Astrocyte (in vitro differentiated cells and primary cell): ENCODE measurements around the gene ZNF22. TPM values are rescaled to one million over a fixed set of nuclear protein-coding genes. Genes with fewer than 3 reads are reported as not detected.
A peak's percentile ranks its signal among the peaks of the same experiment; 100 is the strongest.

Experiments
- DNase-seq: peaks from one replicate; pipeline ENCODE4 v3.0.0-alpha.2; 2010; ENCODE audit warnings: low read depth
- FAIRE-seq: peaks from 2 replicates; lab custom pipeline; 2011; peaks lifted over from hg19 to GRCh38; lab: Jason Lieb, UNC
- H2AFZ ChIP-seq: 2 replicates; pipeline ENCODE4 v1.6.0; 2012; ENCODE audit warnings: low read depth, low read length, inconsistent platforms
- H3K27ac ChIP-seq: 2 replicates; pipeline ENCODE4 v1.5.1; 2011; ENCODE audit warnings: low read depth, low read length, inconsistent platforms
- H3K27me3 ChIP-seq: 2 replicates; pipeline ENCODE4 v1.6.0; 2011; ENCODE audit warnings: low read length, inconsistent platforms; ENCODE audit not compliant: insufficient read depth
- H3K36me3 ChIP-seq: 2 replicates; pipeline ENCODE4 v1.5.1; 2011; ENCODE audit warnings: low read length, inconsistent platforms; ENCODE audit not compliant: insufficient read depth
- H3K4me1 ChIP-seq: 2 replicates; pipeline ENCODE4 v1.5.1; 2011; ENCODE audit warnings: low read length, inconsistent platforms; ENCODE audit not compliant: insufficient read depth
- H3K4me2 ChIP-seq: 2 replicates; pipeline ENCODE4 v1.6.0; 2012; ENCODE audit warnings: low read length, inconsistent platforms
- H3K4me3 ChIP-seq: 2 replicates; pipeline ENCODE4 v1.5.1; 2011; ENCODE audit warnings: low read depth, mild to moderate bottlenecking, low read length, inconsistent platforms; ENCODE audit not compliant: insufficient read depth
- H3K79me2 ChIP-seq: 2 replicates; pipeline ENCODE4 v1.6.0; 2012; ENCODE audit warnings: mild to moderate bottlenecking, low read length, inconsistent platforms; ENCODE audit not compliant: insufficient read depth
- H3K9ac ChIP-seq: 2 replicates; pipeline ENCODE4 v1.6.0; 2012; ENCODE audit warnings: mild to moderate bottlenecking, low read length, inconsistent platforms
- H3K9me3 ChIP-seq: 2 replicates; pipeline ENCODE4 v1.5.1; 2012; ENCODE audit warnings: low read depth, mild to moderate bottlenecking, low read length, inconsistent platforms; ENCODE audit not compliant: insufficient read depth
- H4K20me1 ChIP-seq: 2 replicates; pipeline ENCODE4 v1.6.0; 2012; ENCODE audit warnings: low read length, inconsistent platforms; ENCODE audit not compliant: insufficient read depth
- H3K27ac Mint-ChIP-seq: one replicate; pipeline ENCODE4 v1.8.0; 2021; ENCODE audit warnings: mild to moderate bottlenecking, mixed read lengths; ENCODE audit not compliant: unreplicated experiment
- H3K27me3 Mint-ChIP-seq: one replicate; pipeline ENCODE4 v1.8.0; 2021; ENCODE audit warnings: low read depth, mixed read lengths; ENCODE audit not compliant: unreplicated experiment
- H3K36me3 Mint-ChIP-seq: one replicate; pipeline ENCODE4 v1.8.0; 2021; ENCODE audit warnings: low read depth, mixed read lengths; ENCODE audit not compliant: unreplicated experiment
- H3K4me1 Mint-ChIP-seq: one replicate; pipeline ENCODE4 v1.8.0; 2021; ENCODE audit warnings: low read depth, mixed read lengths; ENCODE audit not compliant: unreplicated experiment
- H3K4me3 Mint-ChIP-seq: one replicate; pipeline ENCODE4 v1.8.0; 2021; ENCODE audit warnings: mild to moderate bottlenecking, moderate library complexity, mixed read lengths; ENCODE audit not compliant: unreplicated experiment
- H3K9me3 Mint-ChIP-seq: one replicate; pipeline ENCODE4 v1.8.0; 2021; ENCODE audit warnings: mild to moderate bottlenecking, mixed read lengths; ENCODE audit not compliant: unreplicated experiment
- EZH2 ChIP-seq: IDR thresholded peaks from 2 replicates; pipeline ENCODE4 v1.6.1; 2012; ENCODE audit warnings: mild to moderate bottlenecking, low read length, inconsistent platforms; ENCODE audit not compliant: insufficient read depth
- total RNA-seq: library from RNA; stranded (reverse); gene quantifications from 2 replicates; pipeline ENCODE4 v1.2.1, GENCODE V29; 2021
- TF ChIP-seq, protein P1 (sequence below): IDR thresholded peaks from 2 replicates; pipeline ENCODE4 v1.5.1; 2011; ENCODE audit warnings: low read depth, mild to moderate bottlenecking, inconsistent platforms, low read length, moderate library complexity; ENCODE audit not compliant: insufficient read depth

The ZNF22 gene
- total RNA-seq, 1 donor from 2014 or later = 12.0 TPM

DNA sequence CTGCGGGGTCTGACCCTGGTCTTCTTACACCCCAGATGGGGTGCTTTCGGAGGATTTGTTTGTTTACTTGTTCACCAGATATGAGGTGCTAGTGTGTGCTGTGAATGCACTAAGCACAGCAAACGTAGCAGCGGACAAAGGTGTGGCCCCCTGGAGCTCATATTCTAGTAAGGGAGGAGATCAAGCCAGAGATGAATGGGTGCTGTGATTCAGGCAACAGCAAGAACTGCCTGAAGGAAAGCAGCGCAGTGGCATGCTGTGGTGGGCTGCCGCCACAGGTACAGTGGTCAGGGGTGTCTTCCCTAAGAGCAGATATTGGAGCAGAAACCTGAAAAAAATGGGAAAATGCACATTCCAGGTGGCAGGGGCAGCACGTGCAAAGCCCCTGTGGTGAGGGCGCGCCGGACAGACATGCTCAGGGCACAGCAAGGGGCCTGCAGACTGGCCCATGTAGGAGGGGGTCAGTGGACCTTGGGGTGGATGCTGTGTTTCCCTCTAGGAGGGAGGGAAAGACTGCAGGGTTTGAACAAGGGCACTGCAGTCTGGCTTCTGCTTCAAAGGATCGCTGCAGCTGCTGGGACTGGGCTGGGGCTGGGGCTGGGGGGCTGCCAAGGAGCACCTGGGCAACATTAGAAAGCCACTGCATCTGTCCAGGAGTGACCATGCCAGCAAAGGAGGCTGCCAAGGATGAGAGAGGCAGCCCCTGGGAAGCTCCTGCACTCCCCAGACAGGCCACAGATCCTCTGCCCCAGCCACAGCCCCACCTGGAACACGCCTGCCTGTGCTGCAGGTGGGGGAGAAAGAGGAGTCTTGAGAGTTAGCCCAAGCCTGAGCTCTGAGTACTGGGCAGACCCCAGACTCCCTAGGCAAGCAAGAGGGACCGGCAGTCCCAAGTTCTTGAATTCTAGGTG is 21.2 kb upstream of the ZNF22 start:
- Histone ChIP-seq H4K20me1 (no peaks in the 10 kb centered on the region), H3K4me1 (peaks cover 65% of the 10 kb centered on the region), H3K27ac (peak overlapping the region; percentile 90), H2AFZ (peak overlapping the region; percentile 79), H3K4me3 (no peak overlapping the region), H3K27me3 (no peaks in the 10 kb centered on the region), H3K4me2 (peak overlapping the region; percentile 85), H3K9ac (peak overlapping the region; percentile 62), H3K9me3 (no peaks in the 10 kb centered on the region), H3K36me3 (no peaks in the 10 kb centered on the region), H3K79me2 (no peaks in the 10 kb centered on the region)
- no peak for TF ChIP-seq EZH2
- TF ChIP-seq, protein P1, sequence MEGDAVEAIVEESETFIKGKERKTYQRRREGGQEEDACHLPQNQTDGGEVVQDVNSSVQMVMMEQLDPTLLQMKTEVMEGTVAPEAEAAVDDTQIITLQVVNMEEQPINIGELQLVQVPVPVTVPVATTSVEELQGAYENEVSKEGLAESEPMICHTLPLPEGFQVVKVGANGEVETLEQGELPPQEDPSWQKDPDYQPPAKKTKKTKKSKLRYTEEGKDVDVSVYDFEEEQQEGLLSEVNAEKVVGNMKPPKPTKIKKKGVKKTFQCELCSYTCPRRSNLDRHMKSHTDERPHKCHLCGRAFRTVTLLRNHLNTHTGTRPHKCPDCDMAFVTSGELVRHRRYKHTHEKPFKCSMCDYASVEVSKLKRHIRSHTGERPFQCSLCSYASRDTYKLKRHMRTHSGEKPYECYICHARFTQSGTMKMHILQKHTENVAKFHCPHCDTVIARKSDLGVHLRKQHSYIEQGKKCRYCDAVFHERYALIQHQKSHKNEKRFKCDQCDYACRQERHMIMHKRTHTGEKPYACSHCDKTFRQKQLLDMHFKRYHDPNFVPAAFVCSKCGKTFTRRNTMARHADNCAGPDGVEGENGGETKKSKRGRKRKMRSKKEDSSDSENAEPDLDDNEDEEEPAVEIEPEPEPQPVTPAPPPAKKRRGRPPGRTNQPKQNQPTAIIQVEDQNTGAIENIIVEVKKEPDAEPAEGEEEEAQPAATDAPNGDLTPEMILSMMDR = no peak
- peaks cover 2% of the 10 kb centered on the region for H3K9me3 Mint-ChIP-seq
- DNase-seq (no peak), FAIRE-seq (no peak)
- no peak overlapping the region for H3K4me3 Mint-ChIP-seq
- peaks cover under 1% of the 10 kb centered on the region for H3K36me3 Mint-ChIP-seq
- H3K27ac Mint-ChIP-seq = peak overlapping the region; percentile 84
- no peaks in the 10 kb centered on the region for H3K27me3 Mint-ChIP-seq
- H3K4me1 Mint-ChIP-seq = peaks cover 64% of the 10 kb centered on the region

DNA sequence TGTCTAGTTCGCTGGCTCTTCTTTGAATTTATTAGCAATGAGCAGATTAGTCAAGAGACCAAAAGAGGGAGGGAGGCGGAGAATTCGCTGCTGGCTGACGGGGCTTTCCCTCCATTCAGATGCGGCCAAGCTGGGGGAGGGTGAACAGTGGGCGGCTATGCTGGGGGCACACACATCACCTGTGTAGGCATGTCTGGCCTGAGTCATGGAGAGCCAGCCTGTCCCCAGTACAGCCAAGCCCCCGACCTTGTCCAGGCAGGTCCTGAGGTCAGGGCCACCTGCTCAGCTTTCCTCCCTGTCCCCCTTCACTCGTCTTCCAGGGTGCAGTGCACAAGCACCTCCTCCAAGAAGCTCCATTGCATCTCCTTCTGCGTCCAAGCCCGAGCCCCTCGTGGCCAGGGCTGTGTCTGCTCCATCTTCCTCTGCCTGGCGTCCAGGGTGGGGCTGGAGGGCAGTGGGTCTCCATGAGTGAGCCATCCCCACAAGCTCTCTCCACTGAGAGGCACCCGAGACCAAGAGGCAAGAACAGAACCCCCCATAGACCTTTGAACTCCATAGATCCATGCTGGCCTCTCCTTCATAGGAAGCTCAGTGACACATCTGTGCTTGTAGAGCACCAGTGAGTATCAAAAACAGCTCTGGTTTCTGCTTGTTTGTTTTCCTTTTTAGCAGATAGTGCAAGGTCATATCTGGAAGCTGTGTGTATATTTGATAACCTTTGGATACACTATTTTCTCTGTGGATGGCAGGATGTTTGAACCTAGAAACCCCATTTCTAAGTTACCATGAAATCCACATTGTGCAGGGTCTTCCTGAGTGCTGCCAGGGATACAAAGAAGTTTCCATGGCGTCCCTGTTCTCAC is 20.2 kb upstream of the ZNF22 start:
- Mint-ChIP-seq H3K27me3 (no peaks in the 10 kb centered on the region), H3K4me3 (peak overlapping the region; percentile 5), H3K27ac (peak overlapping the region; percentile 99), H3K36me3 (peaks cover 8% of the 10 kb centered on the region), H3K4me1 (peaks cover 72% of the 10 kb centered on the region), H3K9me3 (peaks cover 4% of the 10 kb centered on the region)
- Histone ChIP-seq H3K9me3 (no peaks in the 10 kb centered on the region), H3K79me2 (no peaks in the 10 kb centered on the region), H3K4me2 (peak overlapping the region; percentile 72), H3K27ac (peak overlapping the region; percentile 90), H3K9ac (peak overlapping the region; percentile 61), H4K20me1 (no peaks in the 10 kb centered on the region), H2AFZ (no peak overlapping the region), H3K4me3 (no peak overlapping the region), H3K4me1 (peaks cover 63% of the 10 kb centered on the region), H3K36me3 (no peaks in the 10 kb centered on the region), H3K27me3 (no peaks in the 10 kb centered on the region)
- no peak for FAIRE-seq
- no peak for DNase-seq
- TF ChIP-seq EZH2 = no peak
- TF ChIP-seq, protein P1 = no peak
